Astrocyte (in vitro differentiated cells and primary cell): ENCODE results near the gene GIPC3. TPM values are rescaled to one million over a fixed set of nuclear protein-coding genes. Genes with fewer than 3 reads are reported as not detected.

Experiments used
- DNase-seq: peaks from one replicate; pipeline ENCODE4 v3.0.0-alpha.2; 2010; ENCODE audit warnings: low read depth
- FAIRE-seq: peaks from 2 replicates; lab custom pipeline; 2011; peaks lifted over from hg19 to GRCh38; lab: Jason Lieb, UNC
- H2AFZ ChIP-seq: 2 replicates; pipeline ENCODE4 v1.6.0; 2012; ENCODE audit warnings: low read depth, low read length, inconsistent platforms
- H3K27ac ChIP-seq: 2 replicates; pipeline ENCODE4 v1.5.1; 2011; ENCODE audit warnings: low read depth, low read length, inconsistent platforms
- H3K27me3 ChIP-seq: 2 replicates; pipeline ENCODE4 v1.6.0; 2011; ENCODE audit warnings: low read length, inconsistent platforms; ENCODE audit not compliant: insufficient read depth
- H3K36me3 ChIP-seq: 2 replicates; pipeline ENCODE4 v1.5.1; 2011; ENCODE audit warnings: low read length, inconsistent platforms; ENCODE audit not compliant: insufficient read depth
- H3K4me1 ChIP-seq: 2 replicates; pipeline ENCODE4 v1.5.1; 2011; ENCODE audit warnings: low read length, inconsistent platforms; ENCODE audit not compliant: insufficient read depth
- H3K4me2 ChIP-seq: 2 replicates; pipeline ENCODE4 v1.6.0; 2012; ENCODE audit warnings: low read length, inconsistent platforms
- H3K4me3 ChIP-seq: 2 replicates; pipeline ENCODE4 v1.5.1; 2011; ENCODE audit warnings: low read depth, mild to moderate bottlenecking, low read length, inconsistent platforms; ENCODE audit not compliant: insufficient read depth
- H3K79me2 ChIP-seq: 2 replicates; pipeline ENCODE4 v1.6.0; 2012; ENCODE audit warnings: mild to moderate bottlenecking, low read length, inconsistent platforms; ENCODE audit not compliant: insufficient read depth
- H3K9ac ChIP-seq: 2 replicates; pipeline ENCODE4 v1.6.0; 2012; ENCODE audit warnings: mild to moderate bottlenecking, low read length, inconsistent platforms
- H3K9me3 ChIP-seq: 2 replicates; pipeline ENCODE4 v1.5.1; 2012; ENCODE audit warnings: low read depth, mild to moderate bottlenecking, low read length, inconsistent platforms; ENCODE audit not compliant: insufficient read depth
- H4K20me1 ChIP-seq: 2 replicates; pipeline ENCODE4 v1.6.0; 2012; ENCODE audit warnings: low read length, inconsistent platforms; ENCODE audit not compliant: insufficient read depth
- H3K27ac Mint-ChIP-seq: one replicate; pipeline ENCODE4 v1.8.0; 2021; ENCODE audit warnings: mild to moderate bottlenecking, mixed read lengths; ENCODE audit not compliant: unreplicated experiment
- H3K27me3 Mint-ChIP-seq: one replicate; pipeline ENCODE4 v1.8.0; 2021; ENCODE audit warnings: low read depth, mixed read lengths; ENCODE audit not compliant: unreplicated experiment
- H3K36me3 Mint-ChIP-seq: one replicate; pipeline ENCODE4 v1.8.0; 2021; ENCODE audit warnings: low read depth, mixed read lengths; ENCODE audit not compliant: unreplicated experiment
- H3K4me1 Mint-ChIP-seq: one replicate; pipeline ENCODE4 v1.8.0; 2021; ENCODE audit warnings: low read depth, mixed read lengths; ENCODE audit not compliant: unreplicated experiment
- H3K4me3 Mint-ChIP-seq: one replicate; pipeline ENCODE4 v1.8.0; 2021; ENCODE audit warnings: mild to moderate bottlenecking, moderate library complexity, mixed read lengths; ENCODE audit not compliant: unreplicated experiment
- H3K9me3 Mint-ChIP-seq: one replicate; pipeline ENCODE4 v1.8.0; 2021; ENCODE audit warnings: mild to moderate bottlenecking, mixed read lengths; ENCODE audit not compliant: unreplicated experiment
- CTCF ChIP-seq: IDR thresholded peaks from 2 replicates; pipeline ENCODE4 v1.5.1; 2011; ENCODE audit warnings: low read depth, mild to moderate bottlenecking, inconsistent platforms, low read length, moderate library complexity; ENCODE audit not compliant: insufficient read depth
- EZH2 ChIP-seq: IDR thresholded peaks from 2 replicates; pipeline ENCODE4 v1.6.1; 2012; ENCODE audit warnings: mild to moderate bottlenecking, low read length, inconsistent platforms; ENCODE audit not compliant: insufficient read depth
- total RNA-seq: library from RNA; stranded (reverse); gene quantifications from 2 replicates; pipeline ENCODE4 v1.2.1, GENCODE V29; 2021

The GIPC3 gene
- total RNA-seq, 1 donor from 2014 or later = 0.09 TPM

GRCh38 chr19:3576696-3577443 is 8.4 kb upstream of the GIPC3 start:
- TF ChIP-seq EZH2 = no peak
- TF ChIP-seq CTCF = no peak
- Histone ChIP-seq H2AFZ (no peak overlapping the region), H3K9me3 (no peaks in the 10 kb centered on the region), H3K9ac (peak overlapping the region; percentile 7), H3K27me3 (no peaks in the 10 kb centered on the region), H3K4me2 (peak overlapping the region; percentile 73), H3K36me3 (peaks cover 3% of the 10 kb centered on the region), H3K4me3 (no peak overlapping the region), H4K20me1 (peaks cover 18% of the 10 kb centered on the region), H3K4me1 (peaks cover 29% of the 10 kb centered on the region), H3K27ac (no peak overlapping the region), H3K79me2 (peaks cover 6% of the 10 kb centered on the region)
- Mint-ChIP-seq H3K4me3 (peak overlapping the region; percentile 62), H3K4me1 (peaks cover 15% of the 10 kb centered on the region), H3K27me3 (peaks cover 7% of the 10 kb centered on the region), H3K36me3 (peaks cover 10% of the 10 kb centered on the region), H3K9me3 (peaks cover 2% of the 10 kb centered on the region), H3K27ac (no peak overlapping the region)
- FAIRE-seq = no peak
- peak; percentile 56 for DNase-seq

- TF ChIP-seq CTCF = no peak
- Histone ChIP-seq H3K36me3 (peaks cover 3% of the 10 kb centered on the region), H3K4me2 (no peak overlapping the region), H3K4me3 (no peak overlapping the region), H3K9me3 (no peaks in the 10 kb centered on the region), H4K20me1 (peaks cover 18% of the 10 kb centered on the region), H2AFZ (no peak overlapping the region), H3K79me2 (peaks cover 6% of the 10 kb centered on the region), H3K9ac (no peak overlapping the region), H3K27ac (no peak overlapping the region), H3K27me3 (no peaks in the 10 kb centered on the region), H3K4me1 (peaks cover 24% of the 10 kb centered on the region)
- Mint-ChIP-seq H3K9me3 (peaks cover 2% of the 10 kb centered on the region), H3K4me1 (peaks cover 15% of the 10 kb centered on the region), H3K4me3 (no peak overlapping the region), H3K27me3 (peaks cover 7% of the 10 kb centered on the region), H3K27ac (no peak overlapping the region), H3K36me3 (peaks cover 10% of the 10 kb centered on the region)
- FAIRE-seq (no peak), DNase-seq (no peak)
Measured at GRCh38 chr19:3577723-3578344, 7.4 kb upstream of the GIPC3 start.

- H3K4me3 Mint-ChIP-seq = no peak overlapping the region
- peaks cover 2% of the 10 kb centered on the region for H3K9me3 Mint-ChIP-seq
- no peak overlapping the region for H3K27ac ChIP-seq
- H3K27me3 Mint-ChIP-seq = peaks cover 9% of the 10 kb centered on the region
- H2AFZ ChIP-seq = no peak overlapping the region
- H3K36me3 ChIP-seq = peaks cover 3% of the 10 kb centered on the region
- H3K27ac Mint-ChIP-seq = no peak overlapping the region
- H4K20me1 ChIP-seq = peaks cover 16% of the 10 kb centered on the region
- FAIRE-seq (no peak), DNase-seq (no peak)
- H3K79me2 ChIP-seq = peaks cover 1% of the 10 kb centered on the region
- no peak overlapping the region for H3K9ac ChIP-seq
- peaks cover 10% of the 10 kb centered on the region for H3K36me3 Mint-ChIP-seq
- H3K4me1 Mint-ChIP-seq = peaks cover 15% of the 10 kb centered on the region
- TF ChIP-seq EZH2 (no peak), CTCF (no peak)
- no peak overlapping the region for H3K4me3 ChIP-seq
- peaks cover 24% of the 10 kb centered on the region for H3K4me1 ChIP-seq
- H3K4me2 ChIP-seq = no peak overlapping the region
- no peaks in the 10 kb centered on the region for H3K9me3 ChIP-seq
- no peaks in the 10 kb centered on the region for H3K27me3 ChIP-seq
Measured at GRCh38 chr19:3578390-3578789, 6.9 kb upstream of the GIPC3 start.
